HepG2 (cell line): ENCODE measurements around the gene CYB5A. TPM values are rescaled to one million over a fixed set of nuclear protein-coding genes. Genes with fewer than 3 reads are reported as not detected.

Experiments
- CHD4 ChIP-seq: fragments of 200-600 bp; sonication (generic); IDR thresholded peaks from 2 replicates; pipeline ENCODE4 v1.7.0; 2017; ENCODE audit warnings: mild to moderate bottlenecking, low read length, borderline replicate concordance
- DBP ChIP-seq: sonication (generic); formaldehyde crosslinking; IDR thresholded peaks from 2 replicates; pipeline ENCODE4 v1.4.0; 2020; ENCODE audit warnings: missing genetic modification reagents; ENCODE audit errors: not compliant biosample characterization
- KAT8 ChIP-seq: IDR thresholded peaks from 2 replicates; pipeline ENCODE4 v1.6.1; 2016; ENCODE audit warnings: missing genetic modification reagents, missing compliant biosample characterization
- KLF15 ChIP-seq: sonication (generic); formaldehyde crosslinking; IDR thresholded peaks from 2 replicates; pipeline ENCODE4 v1.8.1; 2023; ENCODE audit warnings: borderline replicate concordance, mild to moderate bottlenecking, inconsistent platforms, missing genetic modification reagents, mixed read lengths
- NCOR1 ChIP-seq: fragments of 200-600 bp; sonication (generic); IDR thresholded peaks from 2 replicates; pipeline ENCODE4 v1.7.0; 2017; ENCODE audit warnings: antibody characterized with exemption, low read length, borderline replicate concordance
- RBM39 ChIP-seq: fragments of 200-400 bp; formaldehyde crosslinking; IDR thresholded peaks from one replicate; pipeline ENCODE4 v1.6.1; 2018; ENCODE audit warnings: antibody characterized with exemption, mild to moderate bottlenecking, low read depth, low read length; ENCODE audit not compliant: poor library complexity, severe bottlenecking
- RXRA ChIP-seq: sonication (generic); formaldehyde crosslinking; IDR thresholded peaks from 2 replicates; pipeline ENCODE4 v1.5.1; 2020; ENCODE audit warnings: missing genetic modification reagents
- TARDBP ChIP-seq: sonication (generic); formaldehyde crosslinking; IDR thresholded peaks from 2 replicates; pipeline ENCODE4 v1.8.0; 2022; ENCODE audit warnings: mild to moderate bottlenecking, missing genetic modification reagents
- ZC3H4 ChIP-seq: sonication (generic); formaldehyde crosslinking; IDR thresholded peaks from 2 replicates; pipeline ENCODE4 v1.4.0; 2020; ENCODE audit warnings: missing genetic modification reagents, borderline replicate concordance
- ZFP90 ChIP-seq: sonication (generic); formaldehyde crosslinking; IDR thresholded peaks from 2 replicates; pipeline ENCODE4 v1.8.0; 2022; ENCODE audit warnings: missing genetic modification reagents, mild to moderate bottlenecking, inconsistent platforms, borderline replicate concordance
- ZMAT3 ChIP-seq: sonication (generic); formaldehyde crosslinking; conservative IDR thresholded peaks from 2 replicates; pipeline ENCODE4 v1.7.0; 2021; ENCODE audit warnings: missing genetic modification reagents
- ZNF136 ChIP-seq: sonication (generic); formaldehyde crosslinking; IDR thresholded peaks from 2 replicates; pipeline ENCODE4 v1.8.1; 2022; ENCODE audit warnings: low read depth, mild to moderate bottlenecking, moderate library complexity, missing genetic modification reagents
- ZNF160 ChIP-seq: sonication (generic); formaldehyde crosslinking; IDR thresholded peaks from 2 replicates; pipeline ENCODE4 v1.8.0; 2022; ENCODE audit warnings: mild to moderate bottlenecking, inconsistent platforms, missing genetic modification reagents
- ZNF354B ChIP-seq: sonication (generic); formaldehyde crosslinking; IDR thresholded peaks from 2 replicates; pipeline ENCODE4 v1.8.0; 2022; ENCODE audit warnings: mild to moderate bottlenecking, missing genetic modification reagents
- ZNF407 ChIP-seq: sonication (generic); formaldehyde crosslinking; IDR thresholded peaks from one replicate; pipeline ENCODE4 v1.5.1; 2020; ENCODE audit warnings: mild to moderate bottlenecking, missing genetic modification reagents; ENCODE audit errors: not compliant biosample characterization
- ZNF543 ChIP-seq: sonication (generic); formaldehyde crosslinking; IDR thresholded peaks from 2 replicates; pipeline ENCODE4 v1.4.0; 2020; ENCODE audit warnings: mild to moderate bottlenecking, missing genetic modification reagents
- ZNF609 ChIP-seq: sonication (generic); formaldehyde crosslinking; IDR thresholded peaks from 2 replicates; pipeline ENCODE4 v1.4.0; 2020; ENCODE audit warnings: mild to moderate bottlenecking, missing genetic modification reagents, borderline replicate concordance
- polyA plus RNA-seq, 8 experiments: library from polyadenylated mRNA; depleted of rRNA in 3 of 8; stranded (reverse) in 7 of 8; unstranded in 1 of 8; fragments of >200 nt; fragmentation: Illumina TruSeq in 4 of 8; extraction: Trizol in 4 of 8; gene quantifications; 2 replicates each; pipeline versions ENCODE4 v1.2.1 to v1.2.3, GENCODE V29; 2011 to 2016; ENCODE audit warnings: low read depth in 4 of 8, missing spikeins in 1 of 8, mixed read lengths in 1 of 8; ENCODE audit not compliant: insufficient read depth in 1 of 8
- total RNA-seq, 5 experiments: library from RNA; depleted of rRNA; stranded (reverse); fragments of >200 nt; fragmentation: Illumina TruSeq; extraction: Trizol; gene quantifications; 2 replicates each; pipeline ENCODE4 v1.2.3, GENCODE V29; 2016; ENCODE audit warnings: low read depth in 1 of 5

The CYB5A gene
- total and polyA plus RNA-seq, 2 of the 13 experiments (the other 11 are each of a cell fraction or from before 2014, with no cell fraction given): 215 to 356 TPM

GRCh38 chr18:74266161-74266560 lies 25.6 kb downstream of the CYB5A start (continued):
- TF ChIP-seq ZNF407 (CRISPR knock-in tag) (no peak), ZFP90 (CRISPR knock-in tag) (no peak), ZNF609 (CRISPR knock-in tag) (no peak), KAT8 (CRISPR knock-in tag) (0 out of 2 replicates have a peak, but pooled peaks have one; percentile 22), RXRA (CRISPR knock-in tag) (no peak), ZNF543 (CRISPR knock-in tag) (no peak), ZNF136 (CRISPR knock-in tag) (no peak), KLF15 (CRISPR knock-in tag) (no peak), DBP (CRISPR knock-in tag) (no peak), ZC3H4 (CRISPR knock-in tag) (no peak), RBM39 (no peak), CHD4 (no peak), NCOR1 (peak; percentile 53; the same call in 1 of the 2 replicates), ZNF160 (CRISPR knock-in tag) (no peak), ZNF354B (CRISPR knock-in tag) (no peak), ZMAT3 (CRISPR knock-in tag) (no peak), TARDBP (CRISPR knock-in tag) (no peak)
